Body of pancreas (tissue), 4 donors: Measurements from ENCODE around the gene FBXO31.

ENCODE experiments used
- POLR2A ChIP-seq, 3 donors: fragments of 450-650 bp; IDR thresholded peaks; one replicate each; pipeline ENCODE4 v1.6.1; 2016; ENCODE audit warnings: antibody characterized with exemption in 3 of 3, mild to moderate bottlenecking in 2 of 3
- TF ChIP-seq, protein P1 (sequence below), 7 experiments: fragments of 450-650 bp in 4 of 7; fragments of 200-600 bp in 3 of 7; sonication (generic) in 3 of 7; IDR thresholded peaks; one replicate each; pipeline ENCODE4 v1.5.1; 2016 to 2019; ENCODE audit warnings: antibody characterized with exemption in 7 of 7

- TF ChIP-seq, protein P1, sequence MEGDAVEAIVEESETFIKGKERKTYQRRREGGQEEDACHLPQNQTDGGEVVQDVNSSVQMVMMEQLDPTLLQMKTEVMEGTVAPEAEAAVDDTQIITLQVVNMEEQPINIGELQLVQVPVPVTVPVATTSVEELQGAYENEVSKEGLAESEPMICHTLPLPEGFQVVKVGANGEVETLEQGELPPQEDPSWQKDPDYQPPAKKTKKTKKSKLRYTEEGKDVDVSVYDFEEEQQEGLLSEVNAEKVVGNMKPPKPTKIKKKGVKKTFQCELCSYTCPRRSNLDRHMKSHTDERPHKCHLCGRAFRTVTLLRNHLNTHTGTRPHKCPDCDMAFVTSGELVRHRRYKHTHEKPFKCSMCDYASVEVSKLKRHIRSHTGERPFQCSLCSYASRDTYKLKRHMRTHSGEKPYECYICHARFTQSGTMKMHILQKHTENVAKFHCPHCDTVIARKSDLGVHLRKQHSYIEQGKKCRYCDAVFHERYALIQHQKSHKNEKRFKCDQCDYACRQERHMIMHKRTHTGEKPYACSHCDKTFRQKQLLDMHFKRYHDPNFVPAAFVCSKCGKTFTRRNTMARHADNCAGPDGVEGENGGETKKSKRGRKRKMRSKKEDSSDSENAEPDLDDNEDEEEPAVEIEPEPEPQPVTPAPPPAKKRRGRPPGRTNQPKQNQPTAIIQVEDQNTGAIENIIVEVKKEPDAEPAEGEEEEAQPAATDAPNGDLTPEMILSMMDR (IDR thresholded peaks at IDR 0.05): no peak
- TF ChIP-seq POLR2A (IDR thresholded peaks at IDR 0.05): no peak
Measured at GRCh38 chr16:87410968-87411367, 27.4 kb upstream of the FBXO31 start.
